Karpas-422 (cell line): ENCODE results near the gene TMEFF1. TPM values are rescaled to one million over a fixed set of nuclear protein-coding genes. Genes with fewer than 3 reads are reported as not detected.
A peak's percentile ranks its signal among the peaks of the same experiment; 100 is the strongest.
"Not testable (repeated sequence)": the region's sequence is repeated elsewhere in the genome, so short reads cannot be mapped to it uniquely, and the experiment has no call there.

Experiments
- DNase-seq: peaks from one replicate; pipeline ENCODE4 v3.0.0-alpha.2; 2015
- H2AFZ ChIP-seq: fragments of 200-600 bp; sonication (generic); 2 replicates; pipeline ENCODE4 v1.6.1; 2014; ENCODE audit warnings: antibody characterized with exemption, low read length, mixed read lengths
- H3K27ac ChIP-seq: fragments of 200-600 bp; sonication (generic); 2 replicates; pipeline ENCODE4 v1.5.1; 2014; ENCODE audit warnings: mild to moderate bottlenecking, low read length, moderate library complexity
- H3K27me3 ChIP-seq: fragments of 200-600 bp; sonication (generic); 2 replicates; pipeline ENCODE4 v1.6.1; 2014; ENCODE audit warnings: low read length, mixed read lengths
- H3K36me3 ChIP-seq: fragments of 200-600 bp; sonication (generic); 2 replicates; pipeline ENCODE4 v1.6.1; 2014; ENCODE audit warnings: low read length, mixed read lengths; ENCODE audit not compliant: insufficient read depth
- H3K4me1 ChIP-seq: fragments of 200-600 bp; sonication (generic); 2 replicates; pipeline ENCODE4 v1.6.1; 2014; ENCODE audit warnings: mild to moderate bottlenecking, low read length, mixed read lengths
- H3K4me2 ChIP-seq: fragments of 200-600 bp; sonication (generic); 2 replicates; pipeline ENCODE4 v1.6.1; 2014; ENCODE audit warnings: low read length, low read depth, mild to moderate bottlenecking; ENCODE audit not compliant: poor library complexity, severe bottlenecking
- H3K4me3 ChIP-seq: fragments of 200-600 bp; sonication (generic); 2 replicates; pipeline ENCODE4 v1.5.1; 2014; ENCODE audit warnings: mild to moderate bottlenecking, antibody characterized with exemption, low read length, mixed read lengths
- H3K79me2 ChIP-seq: fragments of 200-600 bp; sonication (generic); 2 replicates; pipeline ENCODE4 v1.6.1; 2014; ENCODE audit warnings: mild to moderate bottlenecking, low read length, mixed read lengths
- H3K9ac ChIP-seq: fragments of 200-600 bp; sonication (generic); 2 replicates; pipeline ENCODE4 v1.6.0; 2014; ENCODE audit warnings: low read length
- H3K9me2 ChIP-seq: fragments of 200-600 bp; sonication (generic), shearing (Covaris generic); replicated peaks from 2 replicates; pipeline ENCODE4 v1.6.0; 2014; ENCODE audit warnings: mild to moderate bottlenecking, low read length, moderate library complexity; ENCODE audit not compliant: insufficient read depth
- H3K9me3 ChIP-seq: fragments of 300-700, 200-600 bp; sonication (generic); 2 replicates; pipeline ENCODE4 v1.6.1; 2014; ENCODE audit warnings: low read length, mixed read lengths
- H4K20me1 ChIP-seq: fragments of 200-600 bp; sonication (generic); 2 replicates; pipeline ENCODE4 v1.6.1; 2014; ENCODE audit warnings: mild to moderate bottlenecking, antibody characterized with exemption, low read length, low read depth; ENCODE audit not compliant: insufficient read depth
- total RNA-seq: library from RNA; depleted of rRNA; stranded (reverse); fragments of >200 nt; shearing (Covaris generic); gene quantifications from 2 replicates; pipeline ENCODE4 v1.2.3, GENCODE V29; 2014; ENCODE audit warnings: low replicate concordance

The TMEFF1 gene
- total RNA-seq, 1 experiment from 2014 or later = not detected

GRCh38 chr9:100431886-100432285 lies 41.1 kb upstream of the TMEFF1 start:
- H3K4me1 ChIP-seq = peaks cover 16% of the 10 kb centered on the region
- H3K9me2 ChIP-seq = no peaks in the 10 kb centered on the region
- H3K4me3 ChIP-seq = no peak overlapping the region
- H4K20me1 ChIP-seq = no peaks in the 10 kb centered on the region
- no peaks in the 10 kb centered on the region for H3K36me3 ChIP-seq
- H3K9me3 ChIP-seq = no peaks in the 10 kb centered on the region
- H3K79me2 ChIP-seq = peaks cover 88% of the 10 kb centered on the region
- no peak overlapping the region for H3K4me2 ChIP-seq
- no peak overlapping the region for H3K9ac ChIP-seq
- no peak for DNase-seq
- no peak overlapping the region for H2AFZ ChIP-seq
- no peaks in the 10 kb centered on the region for H3K27me3 ChIP-seq
- no peak overlapping the region for H3K27ac ChIP-seq

DNA sequence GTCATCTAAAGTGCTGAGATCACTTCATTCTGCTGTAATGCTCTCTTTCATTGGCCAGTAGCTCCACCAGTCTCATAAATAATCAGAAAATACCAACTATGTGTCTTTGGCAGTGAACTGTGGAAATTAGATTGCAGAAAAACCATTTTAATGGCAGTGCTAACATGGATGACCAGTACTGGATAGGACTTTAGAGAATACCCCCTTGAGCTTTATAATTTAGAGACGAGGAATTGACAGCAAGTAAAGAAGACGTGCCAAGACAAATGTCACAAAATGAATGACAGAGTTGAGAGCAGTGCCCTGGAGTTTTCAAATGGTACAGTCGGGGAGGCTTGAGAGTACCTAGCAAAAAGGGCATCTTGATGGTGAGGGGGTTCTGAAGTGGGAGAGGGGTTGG lies 40.2 kb upstream of the TMEFF1 start:
- H3K79me2 ChIP-seq = peaks cover 90% of the 10 kb centered on the region
- DNase-seq = no peak
- no peaks in the 10 kb centered on the region for H3K9me2 ChIP-seq
- H3K9me3 ChIP-seq = no peaks in the 10 kb centered on the region
- no peak overlapping the region for H3K4me2 ChIP-seq
- H2AFZ ChIP-seq = no peak overlapping the region
- no peaks in the 10 kb centered on the region for H4K20me1 ChIP-seq
- peaks cover 16% of the 10 kb centered on the region for H3K4me1 ChIP-seq
- no peaks in the 10 kb centered on the region for H3K27me3 ChIP-seq
- no peak overlapping the region for H3K27ac ChIP-seq
- no peaks in the 10 kb centered on the region for H3K36me3 ChIP-seq
- no peak overlapping the region for H3K4me3 ChIP-seq
- no peak overlapping the region for H3K9ac ChIP-seq

DNA sequence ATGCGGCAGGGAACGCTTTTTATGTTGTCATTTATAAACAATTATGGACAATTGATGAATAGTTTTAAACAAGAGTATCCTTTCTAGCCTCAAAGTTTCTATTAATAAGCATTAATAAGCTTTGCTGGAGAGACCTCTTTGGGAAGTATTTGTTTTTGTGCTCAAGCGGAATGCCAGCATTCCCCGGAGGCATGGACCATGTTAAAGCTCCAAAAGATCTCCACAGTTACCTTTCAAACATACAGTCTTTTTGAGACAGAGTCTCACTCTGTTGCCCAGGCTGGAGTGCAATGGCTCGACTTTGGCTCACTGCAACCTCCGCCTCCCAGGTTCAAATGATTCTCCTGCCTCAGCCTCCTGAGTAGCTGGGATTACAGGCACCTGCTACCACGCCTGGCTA lies 36.4 kb upstream of the TMEFF1 start:
- H3K9me3 ChIP-seq = no peaks in the 10 kb centered on the region
- no peak overlapping the region for H3K4me2 ChIP-seq
- no peaks in the 10 kb centered on the region for H3K9me2 ChIP-seq
- no peaks in the 10 kb centered on the region for H3K4me1 ChIP-seq
- H4K20me1 ChIP-seq = no peaks in the 10 kb centered on the region
- peaks cover 81% of the 10 kb centered on the region for H3K79me2 ChIP-seq
- H3K36me3 ChIP-seq = no peaks in the 10 kb centered on the region
- H3K27me3 ChIP-seq = no peaks in the 10 kb centered on the region
- no peak overlapping the region for H3K27ac ChIP-seq
- DNase-seq = no peak
- H3K9ac ChIP-seq = no peak overlapping the region
- no peak overlapping the region for H3K4me3 ChIP-seq
- no peak overlapping the region for H2AFZ ChIP-seq

GRCh38 chr9:100437860-100438805 lies 34.8 kb upstream of the TMEFF1 start:
- Histone ChIP-seq H3K9me3 (no peaks in the 10 kb centered on the region), H3K4me1 (no peaks in the 10 kb centered on the region), H3K4me2 (no peak overlapping the region), H2AFZ (no peak overlapping the region), H3K27ac (no peak overlapping the region), H3K36me3 (no peaks in the 10 kb centered on the region), H3K9me2 (no peaks in the 10 kb centered on the region), H3K9ac (no peak overlapping the region), H3K4me3 (no peak overlapping the region), H4K20me1 (no peaks in the 10 kb centered on the region), H3K79me2 (peaks cover 71% of the 10 kb centered on the region), H3K27me3 (no peaks in the 10 kb centered on the region)
- DNase-seq = peak; percentile 91

DNA sequence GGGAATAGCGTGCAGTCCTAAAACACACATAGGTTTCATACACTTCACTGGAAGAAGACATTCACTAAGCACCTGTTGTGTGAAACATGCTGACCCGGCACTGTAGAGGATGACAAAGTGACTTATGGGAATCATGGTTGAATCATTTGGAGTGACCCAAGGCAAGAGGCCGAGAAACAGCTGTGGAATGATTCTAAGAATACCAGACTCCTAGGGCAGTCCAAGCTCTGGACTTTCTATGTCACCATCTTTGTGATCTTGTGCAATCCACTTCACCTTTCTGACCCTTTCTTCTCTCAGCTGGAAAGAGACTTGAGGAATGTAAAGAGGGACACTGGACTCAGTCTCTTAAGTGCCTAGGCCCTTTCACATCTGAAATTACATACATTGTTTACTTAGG lies 32.9 kb upstream of the TMEFF1 start:
- Histone ChIP-seq H2AFZ (no peak overlapping the region), H3K9me3 (no peaks in the 10 kb centered on the region), H3K27ac (no peak overlapping the region), H3K4me1 (no peaks in the 10 kb centered on the region), H3K4me3 (no peak overlapping the region), H3K9ac (no peak overlapping the region), H4K20me1 (no peaks in the 10 kb centered on the region), H3K36me3 (peaks cover 3% of the 10 kb centered on the region; the same call in 1 of the 2 replicates), H3K79me2 (peaks cover 65% of the 10 kb centered on the region), H3K27me3 (no peaks in the 10 kb centered on the region), H3K9me2 (no peaks in the 10 kb centered on the region), H3K4me2 (no peak overlapping the region)
- no peak for DNase-seq

GRCh38 chr9:100440487-100440886 lies 32.5 kb upstream of the TMEFF1 start:
- not testable (repeated sequence) for DNase-seq, H3K4me2 ChIP-seq, H3K9me3 ChIP-seq, H3K9ac ChIP-seq, H3K36me3 ChIP-seq, H3K27ac ChIP-seq, H3K27me3 ChIP-seq, H4K20me1 ChIP-seq, H3K9me2 ChIP-seq, H3K4me1 ChIP-seq, H2AFZ ChIP-seq, H3K4me3 ChIP-seq
- peaks cover 63% of the 10 kb centered on the region for H3K79me2 ChIP-seq

GRCh38 chr9:100441911-100442361 lies 31.0 kb upstream of the TMEFF1 start:
- H3K4me3 ChIP-seq = no peak overlapping the region
- no peak for DNase-seq
- H3K27ac ChIP-seq = no peak overlapping the region
- no peaks in the 10 kb centered on the region for H4K20me1 ChIP-seq
- H3K9ac ChIP-seq = no peak overlapping the region
- peaks cover 4% of the 10 kb centered on the region; the same call in 1 of the 2 replicates for H3K36me3 ChIP-seq
- no peaks in the 10 kb centered on the region for H3K27me3 ChIP-seq
- H3K4me1 ChIP-seq = no peaks in the 10 kb centered on the region
- H3K79me2 ChIP-seq = peaks cover 61% of the 10 kb centered on the region
- no peaks in the 10 kb centered on the region for H3K9me3 ChIP-seq
- no peak overlapping the region for H2AFZ ChIP-seq
- no peak overlapping the region for H3K4me2 ChIP-seq
- H3K9me2 ChIP-seq = no peaks in the 10 kb centered on the region

GRCh38 chr9:100443781-100444768 lies 28.9 kb upstream of the TMEFF1 start:
- no peak overlapping the region for H3K4me2 ChIP-seq
- no peaks in the 10 kb centered on the region for H3K9me3 ChIP-seq
- no peaks in the 10 kb centered on the region for H4K20me1 ChIP-seq
- H3K4me1 ChIP-seq = no peaks in the 10 kb centered on the region
- H3K4me3 ChIP-seq = no peak overlapping the region
- H2AFZ ChIP-seq = no peak overlapping the region
- peaks cover 4% of the 10 kb centered on the region; the same call in 1 of the 2 replicates for H3K36me3 ChIP-seq
- DNase-seq = no peak
- no peaks in the 10 kb centered on the region for H3K27me3 ChIP-seq
- H3K79me2 ChIP-seq = peaks cover 50% of the 10 kb centered on the region
- no peak overlapping the region for H3K27ac ChIP-seq
- no peaks in the 10 kb centered on the region for H3K9me2 ChIP-seq
- no peak overlapping the region for H3K9ac ChIP-seq
